ENCODE results near the gene GPRIN2.
"Not testable (repeated sequence)": the region's sequence is repeated elsewhere in the genome, so short reads cannot be mapped to it uniquely, and the experiment has no call there.

GPRIN2 gene

GRCh38 chr10:46534828-46535524 is 21.5 kb downstream of the GPRIN2 start:
- DNase-seq: peak; percentile 4

- DNase-seq: not testable (repeated sequence)
These were observed 24.2 kb downstream of the GPRIN2 start for GRCh38 chr10:46532256-46532655.

- DNase-seq: peak; percentile 3
These were observed 25.9 kb downstream of the GPRIN2 start for GRCh38 chr10:46530249-46531186.

- peak; percentile 3 for DNase-seq
These were observed 26.7 kb downstream of the GPRIN2 start for GRCh38 chr10:46529742-46530141.

DNA sequence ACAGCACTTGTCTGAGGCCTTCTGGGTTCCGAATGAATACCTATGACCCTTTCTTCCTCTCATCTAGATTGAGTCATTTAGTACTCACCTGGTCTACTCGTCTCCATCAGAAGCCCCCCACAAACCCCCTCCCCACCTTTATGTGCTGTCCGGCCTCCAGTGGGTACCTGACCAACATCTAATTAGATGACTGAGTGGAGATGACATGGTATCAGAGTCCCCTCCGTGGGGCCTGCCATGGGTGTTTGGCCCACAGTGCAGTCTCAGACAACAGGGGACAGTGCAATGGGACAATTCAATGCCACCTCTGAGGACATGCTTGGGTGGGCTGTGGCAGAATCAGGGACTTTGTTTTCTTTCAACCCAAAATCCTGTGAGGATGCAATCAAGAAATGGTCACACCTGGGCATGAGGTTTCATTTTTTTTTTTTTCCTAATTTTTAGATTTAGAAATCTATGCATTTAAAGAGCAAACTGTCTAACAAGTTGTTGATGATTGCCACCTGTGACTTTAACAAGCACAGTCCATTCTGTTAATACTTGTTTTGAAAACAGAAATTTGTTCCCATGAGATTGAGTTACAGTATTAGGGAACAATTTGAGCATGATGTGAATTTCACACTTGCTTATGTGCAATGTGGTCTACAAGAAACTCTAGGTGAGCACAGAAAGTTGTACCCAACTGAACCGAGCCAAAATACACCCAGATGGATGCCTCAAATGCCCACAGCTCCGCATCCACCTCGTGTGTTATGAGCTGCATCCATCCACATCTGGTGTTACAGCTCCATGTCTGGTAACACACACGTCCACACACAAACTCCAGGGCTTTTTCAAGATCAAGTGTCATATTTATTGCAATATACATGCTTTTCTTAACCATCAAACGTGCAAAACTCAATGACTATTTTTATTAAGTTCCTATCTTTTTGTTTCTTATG is 27.5 kb downstream of the GPRIN2 start:
- DNase-seq: peak; percentile 14

DNA sequence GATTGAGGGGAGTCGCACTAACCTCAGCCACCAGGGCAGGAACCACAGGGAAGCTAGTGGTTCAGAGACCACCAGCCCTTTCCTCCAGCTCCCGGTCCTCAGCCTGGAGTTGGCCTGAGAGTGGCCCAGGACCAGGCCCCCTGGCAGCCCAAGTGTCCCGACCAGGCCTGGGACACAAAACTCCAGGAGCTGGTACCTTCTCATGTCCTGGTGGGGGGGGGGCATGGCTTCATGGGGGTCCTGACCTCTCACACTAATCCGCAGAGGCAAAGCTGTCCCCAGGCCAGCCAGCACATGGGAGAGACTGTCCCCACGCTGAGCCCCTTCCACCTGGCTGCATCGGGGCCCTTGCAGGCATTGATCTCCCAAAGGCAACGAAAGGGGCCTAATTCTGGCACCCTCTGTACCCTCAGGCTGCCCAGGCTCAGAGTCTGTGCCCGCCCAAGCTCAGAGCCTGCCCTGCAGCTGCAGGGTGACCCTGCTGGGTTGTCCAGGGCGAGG is 28.2 kb downstream of the GPRIN2 start:
- DNase-seq: peak; percentile 15

GRCh38 chr10:46527241-46527811 is 29.1 kb downstream of the GPRIN2 start:
- DNase-seq: peak; percentile 16

DNA sequence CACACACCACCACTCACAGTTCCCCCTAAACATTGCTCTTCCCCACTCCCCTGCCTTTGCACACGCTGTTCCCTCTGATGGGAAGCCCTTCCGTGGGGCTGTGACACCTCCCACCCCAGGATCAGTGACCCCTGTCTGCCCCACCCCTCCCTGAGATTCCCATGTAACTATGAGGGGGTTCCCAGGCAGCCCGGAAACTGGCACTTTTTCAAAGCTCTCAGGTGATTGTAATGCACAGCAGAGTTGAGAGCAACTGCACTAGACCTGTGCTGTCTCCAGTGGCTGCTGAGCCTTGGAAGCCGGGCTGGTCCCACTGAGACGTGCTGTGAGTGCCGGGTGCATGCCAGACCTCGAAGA is 29.8 kb downstream of the GPRIN2 start:
- peak; percentile 10 for DNase-seq

- no peak for DNase-seq
These were observed 30.4 kb downstream of the GPRIN2 start for GRCh38 chr10:46525824-46526681.

DNA sequence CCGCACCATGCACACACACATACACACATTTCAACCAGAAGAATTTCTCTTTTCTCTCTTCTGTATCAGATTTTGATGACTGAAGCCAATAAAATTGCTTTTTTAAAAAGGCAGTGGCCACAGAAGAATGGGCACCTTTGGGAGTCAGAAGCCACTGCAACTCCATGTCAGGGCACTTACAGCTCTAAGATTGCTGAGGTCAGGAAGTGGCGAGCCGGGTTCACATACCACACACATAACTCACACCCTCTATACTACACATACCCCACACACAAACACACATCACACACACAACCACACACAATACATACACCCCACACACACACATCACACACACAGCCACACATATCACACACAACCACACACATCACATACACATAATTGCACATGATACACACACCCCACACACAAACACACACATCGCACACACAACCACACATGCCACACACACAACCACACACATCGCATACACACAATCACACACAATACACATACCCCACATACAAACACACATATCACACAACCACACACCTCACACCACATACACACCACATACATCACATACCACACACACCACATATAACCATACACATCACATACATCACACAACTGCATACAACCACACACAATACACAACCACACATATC is 31.2 kb downstream of the GPRIN2 start:
- peak; percentile 9 for DNase-seq

DNA sequence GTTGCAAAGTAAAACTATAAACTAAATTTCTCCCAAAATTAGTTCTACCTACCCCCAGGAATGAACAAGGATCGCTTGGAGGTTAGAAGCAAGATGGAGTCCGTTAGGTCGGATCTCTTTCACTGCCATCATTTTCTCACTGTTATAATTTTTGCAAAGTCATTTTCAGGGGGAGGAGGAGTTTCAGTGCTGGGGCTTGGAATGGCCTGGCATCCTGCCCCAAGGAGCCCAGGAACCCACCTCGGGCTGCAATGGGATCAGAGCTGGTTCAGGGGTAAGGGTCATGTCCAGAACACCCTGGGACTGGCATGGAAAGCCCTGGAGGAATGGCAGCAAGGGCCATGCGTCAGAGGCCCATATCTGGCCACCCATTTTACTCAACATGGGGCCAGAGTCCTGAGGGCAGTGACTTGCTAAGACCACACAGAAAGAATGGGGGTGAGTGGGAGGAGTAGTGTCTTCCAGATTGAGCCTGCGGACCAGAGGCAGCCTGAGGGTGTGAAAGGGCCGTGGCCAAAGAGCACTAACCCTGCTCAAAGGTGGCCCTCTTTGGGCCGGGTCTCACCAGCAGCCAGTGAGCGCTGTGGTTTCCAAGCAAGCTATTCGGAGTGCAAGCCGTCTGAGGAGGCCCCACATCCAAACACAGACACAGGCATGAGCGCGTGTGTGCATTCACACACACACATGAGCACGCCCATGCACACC is 31.8 kb downstream of the GPRIN2 start:
- DNase-seq: peak; percentile 11

- DNase-seq: peak; percentile 4
These were observed 32.4 kb downstream of the GPRIN2 start for GRCh38 chr10:46523962-46524471.

DNA sequence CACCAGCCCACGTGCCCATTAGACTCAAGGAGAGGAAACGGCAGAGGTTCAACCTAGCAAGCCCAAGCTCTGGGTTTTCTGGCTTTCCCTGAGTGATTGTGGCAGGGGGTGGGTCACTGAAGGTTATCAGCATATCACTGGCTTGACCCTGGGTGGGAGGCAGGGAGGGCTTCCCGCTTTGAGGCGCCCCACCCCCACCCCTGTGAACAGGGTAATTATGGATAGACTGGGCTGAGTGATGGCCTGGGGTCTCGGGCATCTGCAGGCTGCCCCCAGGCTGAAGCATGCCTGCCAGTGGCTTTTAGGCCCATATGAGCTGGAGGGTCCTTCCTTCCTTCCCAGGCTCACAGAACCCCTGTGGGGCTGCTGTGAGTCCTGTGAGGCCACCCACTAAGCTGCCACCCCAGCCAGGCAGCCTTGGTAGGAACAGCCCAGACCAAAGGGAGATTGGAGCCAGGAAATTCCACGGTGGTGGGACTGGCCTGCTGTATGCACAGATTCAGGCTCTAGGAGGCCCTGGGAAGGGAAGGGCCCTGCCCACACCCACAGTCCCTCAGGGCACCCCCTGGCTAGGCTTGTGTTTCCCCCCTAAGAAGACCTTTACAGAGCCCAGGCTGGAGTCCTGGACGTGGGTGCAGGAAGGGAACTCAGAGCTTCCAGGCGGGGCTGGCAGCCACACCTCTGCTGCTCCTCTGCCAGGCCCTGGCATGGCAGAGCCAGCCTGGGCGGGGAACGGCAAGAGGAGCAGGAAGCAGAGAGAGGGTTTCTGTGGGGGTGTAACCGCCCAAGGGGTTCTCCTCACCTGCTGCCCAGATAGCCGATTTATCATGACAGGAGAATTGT is 33.1 kb downstream of the GPRIN2 start:
- DNase-seq: peak; percentile 15

- peak; percentile 3 for DNase-seq
These were observed 34.0 kb downstream of the GPRIN2 start for GRCh38 chr10:46522295-46523118.

- peak; percentile 10 for DNase-seq
These were observed 35.5 kb downstream of the GPRIN2 start for GRCh38 chr10:46520941-46521340.

- peak; percentile 9 for DNase-seq
These were observed 36.1 kb downstream of the GPRIN2 start for GRCh38 chr10:46520381-46520780.

GRCh38 chr10:46518028-46518725 is 38.3 kb downstream of the GPRIN2 start:
- no peak for DNase-seq
